NCI-H1694 treated with DMSO at 0.1 percent for 48 hours (cell line): ENCODE data around the gene IL10RB.
"Not testable (repeated sequence)": the region's sequence is repeated elsewhere in the genome, so short reads cannot be mapped to it uniquely, and the experiment has no call there.

Experiments
- DNase-seq: peaks from one replicate; lab custom pipeline; 2025; lab: John Stamatoyannopoulos, UW

Gene IL10RB

GRCh38 chr21:33266050-33266788 lies at the start of gene IL10RB:
IL10RB (plus strand) TSS chr21:33266367; CDS start chr21:33266466, 99 bp downstream.
- DNase-seq, result peak; percentile 29

DNA sequence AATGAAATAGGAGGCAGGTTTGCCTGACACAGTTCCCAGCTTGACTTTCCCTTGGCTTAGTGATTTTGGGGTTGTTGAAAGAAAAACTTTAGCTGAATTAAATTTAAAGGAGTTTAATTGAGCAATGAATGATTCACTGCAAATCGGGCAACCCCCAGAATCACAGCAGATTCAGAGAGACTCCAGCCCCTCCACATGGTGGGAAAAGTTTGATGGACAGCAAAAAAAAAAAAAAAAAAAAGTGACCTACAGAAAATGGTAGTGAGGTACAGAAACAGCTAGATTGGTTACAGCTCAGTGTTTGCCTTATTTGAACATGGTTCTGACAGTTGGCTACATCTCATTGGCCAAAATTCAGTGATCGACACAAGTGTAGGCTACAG lies 49.0 kb upstream of the IL10RB start:
- no peak for DNase-seq

DNA sequence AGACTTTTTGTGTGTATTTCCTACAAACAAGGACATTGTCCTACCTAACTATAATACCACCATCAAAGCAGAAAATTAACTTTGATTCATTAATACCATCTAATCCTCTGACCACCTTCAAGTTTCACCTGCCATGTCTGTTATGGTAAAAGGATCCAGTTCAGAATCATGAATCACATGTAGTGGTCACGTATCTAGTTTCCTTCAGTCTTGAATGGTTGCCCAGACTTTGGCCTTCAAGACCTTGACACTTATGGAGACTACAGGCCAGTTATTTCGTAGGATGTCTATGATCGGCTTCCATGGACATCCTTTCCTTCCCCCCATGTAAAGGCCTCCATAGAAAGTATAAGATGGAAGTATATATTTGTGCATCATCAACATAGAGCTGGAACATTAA lies 46.9 kb upstream of the IL10RB start:
- DNase-seq, result no peak

DNA sequence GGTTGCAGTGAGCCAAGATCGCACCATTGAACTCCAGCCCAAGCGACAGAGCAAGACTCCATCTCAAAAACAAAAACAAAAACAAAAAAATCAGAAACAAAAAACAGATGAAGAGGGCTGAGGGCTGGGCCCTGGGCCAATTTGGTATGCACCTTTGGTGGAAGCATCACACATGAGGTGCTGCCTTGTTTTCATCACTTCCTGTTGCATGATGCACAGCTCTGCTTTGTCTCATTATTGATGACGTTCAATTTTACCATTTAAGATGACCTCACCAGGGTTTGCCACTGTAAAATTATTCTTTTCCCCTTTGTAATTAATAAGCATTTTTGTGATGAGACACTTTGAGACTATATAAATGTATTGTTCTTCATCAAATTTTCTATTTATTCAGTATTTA lies 46.2 kb upstream of the IL10RB start:
- no peak for DNase-seq

DNA sequence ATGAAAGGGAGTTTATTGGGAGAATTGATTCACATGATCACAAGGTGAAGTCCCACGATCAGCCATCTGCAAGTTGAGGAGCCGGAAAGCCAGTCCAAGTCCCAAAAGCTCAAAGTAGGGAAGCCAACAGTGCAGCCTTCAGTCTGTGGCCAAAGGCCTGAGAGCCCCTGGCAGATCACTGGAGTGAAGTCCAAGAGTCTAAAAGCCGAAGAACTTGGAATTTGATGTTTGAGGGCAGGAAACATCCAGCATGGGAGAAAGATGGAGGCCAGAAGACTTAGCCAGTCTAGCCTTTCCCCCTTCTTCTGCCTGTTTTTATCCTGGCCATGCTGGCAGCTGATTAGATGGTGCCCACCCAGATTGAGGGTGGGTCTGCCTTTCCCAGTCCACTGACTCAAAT lies 40.8 kb upstream of the IL10RB start:
- not testable (repeated sequence) for DNase-seq

- no peak for DNase-seq
Measured at GRCh38 chr21:33228455-33228854, 37.7 kb upstream of the IL10RB start.

GRCh38 chr21:33229099-33229783 lies 36.9 kb upstream of the IL10RB start:
- peak; percentile 43 for DNase-seq

DNA sequence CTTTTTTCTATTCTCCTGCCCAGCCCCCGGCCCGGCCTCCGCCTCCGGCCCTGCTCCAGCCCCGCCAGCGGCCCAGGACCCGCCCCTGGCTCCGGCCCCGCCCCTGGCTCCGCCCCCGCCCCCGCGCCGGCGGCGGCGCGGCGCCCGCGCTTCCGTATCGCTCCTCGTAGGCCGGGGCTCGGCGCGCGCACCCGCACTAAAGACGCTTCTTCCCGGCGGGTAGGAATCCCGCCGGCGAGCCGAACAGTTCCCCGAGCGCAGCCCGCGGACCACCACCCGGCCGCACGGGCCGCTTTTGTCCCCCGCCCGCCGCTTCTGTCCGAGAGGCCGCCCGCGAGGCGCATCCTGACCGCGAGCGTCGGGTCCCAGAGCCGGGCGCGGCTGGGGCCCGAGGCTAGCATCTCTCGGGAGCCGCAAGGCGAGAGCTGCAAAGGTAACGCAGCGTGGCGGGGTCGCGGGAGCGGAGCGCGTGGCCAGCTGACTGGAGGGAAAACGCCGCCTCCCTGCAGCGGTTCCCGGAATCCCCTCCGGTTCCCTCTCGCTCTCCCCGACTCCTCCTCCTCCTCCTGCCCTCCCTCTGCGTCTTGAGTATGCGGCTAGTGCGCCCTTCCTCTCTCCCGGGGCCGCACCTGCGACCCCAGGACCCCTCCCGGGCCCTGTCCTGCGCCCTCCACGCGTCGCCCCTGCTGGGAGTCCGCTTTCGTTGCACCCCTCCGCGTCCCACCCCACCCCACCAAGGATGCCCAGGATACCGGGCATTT lies 36.2 kb upstream of the IL10RB start, which contains the start of gene IFNAR2:
IFNAR2 (plus strand) TSS at position 155 of the 761 bp plus-strand sequence. CDS start 11,985 bp downstream, outside the sequence.
- DNase-seq, result no peak

DNA sequence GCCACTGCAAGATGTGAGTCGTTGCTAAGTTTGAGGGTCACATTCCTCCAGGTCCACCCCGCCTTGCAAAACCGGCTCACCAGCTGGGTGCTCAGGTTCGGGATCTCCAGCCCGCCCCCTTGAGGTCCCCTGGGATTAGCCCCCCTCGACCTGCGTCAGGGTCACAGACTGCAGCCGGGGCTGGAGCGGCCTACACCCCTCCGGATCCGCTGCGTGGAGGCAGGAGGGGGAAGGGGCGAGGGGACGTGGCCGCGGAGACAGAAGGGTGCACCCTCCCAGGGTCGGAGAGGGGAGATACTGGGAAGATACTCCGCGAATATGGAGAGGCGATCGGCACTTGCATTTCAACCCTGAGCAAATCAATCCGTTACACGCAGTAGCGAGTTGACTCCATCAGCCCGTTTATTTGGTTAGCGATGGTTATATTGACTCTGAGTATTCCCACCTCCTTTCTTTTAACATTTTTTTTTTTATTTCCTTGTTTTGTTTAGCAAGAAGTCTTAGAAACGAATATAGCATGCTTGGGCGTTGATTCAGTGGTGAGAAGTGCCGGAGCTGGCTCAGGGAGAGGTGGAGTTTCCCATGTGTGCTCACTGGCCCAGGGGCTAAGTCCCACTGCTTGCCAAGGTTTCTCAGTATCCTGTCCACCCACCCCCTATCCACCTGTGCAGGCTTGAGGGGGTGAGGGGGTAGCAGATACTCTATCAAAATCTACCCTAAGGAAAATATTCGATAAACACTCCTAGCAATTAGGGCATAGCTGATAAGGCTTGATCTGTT lies 35.4 kb upstream of the IL10RB start:
- DNase-seq, result no peak

DNA sequence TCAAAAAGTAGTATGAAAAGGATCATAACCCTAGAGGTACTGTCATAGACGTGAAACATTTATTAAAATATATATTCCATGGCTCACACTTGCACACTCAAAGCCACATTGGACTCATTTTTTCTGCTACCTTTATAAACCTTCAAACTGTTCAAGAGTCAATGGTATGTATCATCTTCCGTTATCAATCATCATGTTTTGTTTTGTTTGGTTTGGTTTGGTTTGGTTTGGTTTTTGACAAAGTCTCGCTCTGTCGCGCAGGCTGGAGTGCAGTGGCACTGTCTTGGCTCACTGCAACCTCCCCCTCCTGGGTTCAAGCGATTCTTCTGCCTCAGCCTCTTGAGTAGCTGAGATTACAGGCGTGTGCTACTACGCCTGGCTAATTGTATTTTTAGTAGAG lies 34.6 kb upstream of the IL10RB start:
- no peak for DNase-seq

- DNase-seq, result no peak
Measured at GRCh38 chr21:33232291-33233034, 33.7 kb upstream of the IL10RB start.

- DNase-seq, result no peak
Measured at GRCh38 chr21:33234635-33235520, 31.3 kb upstream of the IL10RB start.

GRCh38 chr21:33236013-33236686 lies 30.0 kb upstream of the IL10RB start:
- DNase-seq, result no peak

DNA sequence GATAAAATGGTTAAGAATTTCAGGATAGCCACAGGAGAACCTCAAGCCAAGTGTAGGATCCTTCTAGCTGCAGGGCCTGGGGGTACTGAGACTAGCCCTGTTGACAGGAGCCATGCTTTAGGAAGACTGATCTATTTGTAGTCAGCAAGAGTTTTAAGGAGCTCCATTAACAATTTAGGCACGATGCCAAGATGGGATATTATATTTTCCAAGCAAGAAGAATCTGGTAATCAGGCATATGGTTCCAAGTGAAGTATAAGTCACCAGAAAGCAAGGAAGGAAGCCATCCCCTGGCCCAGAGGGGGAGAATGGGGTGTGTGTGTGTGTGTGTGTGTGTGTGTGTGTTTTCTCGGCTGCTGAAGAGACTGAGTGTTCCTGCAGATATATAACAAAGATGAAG lies 29.4 kb upstream of the IL10RB start:
- no peak for DNase-seq

DNA sequence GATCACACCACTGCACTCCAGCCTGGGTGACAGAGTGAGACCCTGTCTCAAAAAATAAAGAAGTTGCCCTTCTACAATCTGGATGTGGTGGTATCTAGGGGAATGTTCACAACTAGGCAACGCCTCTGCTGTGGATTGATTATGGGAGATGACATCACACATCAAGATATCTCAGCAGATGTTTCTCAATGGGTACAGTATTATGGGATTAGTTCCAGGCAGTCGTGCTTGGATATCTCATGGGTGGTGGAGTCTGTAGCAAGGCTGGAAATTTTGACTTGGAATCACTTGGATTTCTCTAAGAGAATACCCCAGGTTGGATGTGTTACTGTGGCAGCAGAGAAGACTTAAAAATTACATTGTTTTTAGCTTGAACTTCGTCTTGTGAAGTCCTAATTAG lies 28.7 kb upstream of the IL10RB start:
- DNase-seq, result no peak

- DNase-seq, result no peak
Measured at GRCh38 chr21:33238146-33238545, 28.0 kb upstream of the IL10RB start.

GRCh38 chr21:33238565-33239255 lies 27.5 kb upstream of the IL10RB start:
- no peak for DNase-seq

- not testable (repeated sequence) for DNase-seq
Measured at GRCh38 chr21:33239559-33240127, 26.5 kb upstream of the IL10RB start.

DNA sequence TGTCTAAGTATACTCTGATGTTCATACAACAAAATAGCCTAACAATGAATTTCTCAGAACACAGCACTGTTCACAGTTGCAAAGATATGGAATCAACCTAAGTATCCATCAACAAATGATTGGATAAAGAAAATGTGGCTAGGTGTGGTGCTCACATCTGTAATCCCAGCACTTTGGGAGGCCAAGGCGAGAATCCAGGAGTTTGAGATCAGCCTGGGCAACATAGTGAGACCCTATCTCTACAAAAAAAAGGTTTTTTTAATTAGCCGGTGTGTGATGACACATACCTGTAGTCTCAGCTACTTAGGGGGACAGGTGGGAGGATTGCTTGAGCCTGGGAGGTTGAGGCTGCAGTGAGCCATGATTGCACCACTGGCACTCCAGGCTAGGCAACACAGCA lies 25.8 kb upstream of the IL10RB start:
- no peak for DNase-seq
